ENCODE results near the gene MYO15B. TPM values are rescaled to one million over a fixed set of nuclear protein-coding genes. Genes with fewer than 3 reads are reported as not detected.

The MYO15B gene
- polyA plus RNA-seq, 2 donors, result 27.8 to 89.5 TPM

- H3K27me3 ChIP-seq (ENCODE audit: control insufficient read depth in 1 of 2, insufficient read depth in 2 of 2, low read length in 2 of 2), result no peaks in the 10 kb centered on the region
- peaks cover 0 to 4% of the 10 kb centered on the region in 2 donors for H3K4me1 ChIP-seq (ENCODE audit: control insufficient read depth in 2 of 2, insufficient read depth in 2 of 2, low read length in 1 of 2)
- no peaks in the 10 kb centered on the region for H3K9me3 ChIP-seq (ENCODE audit: control insufficient read depth in 2 of 2, insufficient read depth in 1 of 2, low read depth in 1 of 2, low read length in 1 of 2)
- H3K36me3 ChIP-seq (ENCODE audit: control insufficient read depth in 2 of 2, insufficient read depth in 2 of 2, low read length in 1 of 2), result peaks cover 12 to 66% of the 10 kb centered on the region in 2 donors
- H3K4me3 ChIP-seq (ENCODE audit: low read depth in 1 of 2, low read length in 2 of 2), result no peak overlapping the region
- WGBS, 2 donors, result 93 to 94% methylated on average over 31 of the region's 31 CpGs
- H3K27ac ChIP-seq (ENCODE audit: low read depth in 2 of 2, low read length in 1 of 2), result no peak overlapping the region
Observed at GRCh38 chr17:75568412-75569255, 19.0 kb upstream of the MYO15B start.

- peaks cover 8 to 61% of the 10 kb centered on the region in 2 donors for H3K36me3 ChIP-seq (ENCODE audit: control insufficient read depth in 2 of 2, insufficient read depth in 2 of 2, low read length in 1 of 2)
- H3K27me3 ChIP-seq (ENCODE audit: control insufficient read depth in 1 of 2, insufficient read depth in 2 of 2, low read length in 2 of 2), result no peaks in the 10 kb centered on the region
- peaks cover 0 to 4% of the 10 kb centered on the region in 2 donors for H3K4me1 ChIP-seq (ENCODE audit: control insufficient read depth in 2 of 2, insufficient read depth in 2 of 2, low read length in 1 of 2)
- H3K9me3 ChIP-seq (ENCODE audit: control insufficient read depth in 2 of 2, insufficient read depth in 1 of 2, low read depth in 1 of 2, low read length in 1 of 2), result no peaks in the 10 kb centered on the region
- no peak overlapping the region for H3K4me3 ChIP-seq (ENCODE audit: low read depth in 1 of 2, low read length in 2 of 2)
- no peak overlapping the region for H3K27ac ChIP-seq (ENCODE audit: low read depth in 2 of 2, low read length in 1 of 2)
- WGBS, 2 donors, result 94 to 95% methylated on average over 35 of the region's 35 CpGs
Observed at GRCh38 chr17:75570034-75570676, 17.4 kb upstream of the MYO15B start.

- Histone ChIP-seq H3K27me3 (ENCODE audit: control insufficient read depth in 1 of 2, insufficient read depth in 2 of 2, low read length in 2 of 2) (no peaks in the 10 kb centered on the region), H3K36me3 (ENCODE audit: control insufficient read depth in 2 of 2, insufficient read depth in 2 of 2, low read length in 1 of 2) (peaks cover 8 to 63% of the 10 kb centered on the region in 2 donors), H3K27ac (ENCODE audit: low read depth in 2 of 2, low read length in 1 of 2) (no peak overlapping the region), H3K4me3 (ENCODE audit: low read depth in 1 of 2, low read length in 2 of 2) (no peak overlapping the region), H3K4me1 (ENCODE audit: control insufficient read depth in 2 of 2, insufficient read depth in 2 of 2, low read length in 1 of 2) (peaks cover 0 to 4% of the 10 kb centered on the region in 2 donors), H3K9me3 (ENCODE audit: control insufficient read depth in 2 of 2, insufficient read depth in 1 of 2, low read depth in 1 of 2, low read length in 1 of 2) (no peaks in the 10 kb centered on the region)
- WGBS, 2 donors, result 94 to 97% methylated on average over 11 of the region's 11 CpGs
Observed at GRCh38 chr17:75570772-75571171, 16.8 kb upstream of the MYO15B start.

- no peaks in the 10 kb centered on the region for H3K27me3 ChIP-seq (ENCODE audit: control insufficient read depth in 1 of 2, insufficient read depth in 2 of 2, low read length in 2 of 2)
- peaks cover 0 to 1% of the 10 kb centered on the region in 2 donors for H3K4me1 ChIP-seq (ENCODE audit: control insufficient read depth in 2 of 2, insufficient read depth in 2 of 2, low read length in 1 of 2)
- no peak overlapping the region for H3K4me3 ChIP-seq (ENCODE audit: low read depth in 1 of 2, low read length in 2 of 2)
- WGBS, 2 donors, result 85 to 87% methylated on average over 15 of the region's 15 CpGs
- no peak overlapping the region for H3K27ac ChIP-seq (ENCODE audit: low read depth in 2 of 2, low read length in 1 of 2)
- H3K36me3 ChIP-seq (ENCODE audit: control insufficient read depth in 2 of 2, insufficient read depth in 2 of 2, low read length in 1 of 2), result peaks cover 5 to 58% of the 10 kb centered on the region in 2 donors
- no peaks in the 10 kb centered on the region for H3K9me3 ChIP-seq (ENCODE audit: control insufficient read depth in 2 of 2, insufficient read depth in 1 of 2, low read depth in 1 of 2, low read length in 1 of 2)
Observed at GRCh38 chr17:75571197-75571884, 16.3 kb upstream of the MYO15B start.

GRCh38 chr17:75571885-75572215 is 15.8 kb upstream of the MYO15B start:
- no peaks in the 10 kb centered on the region for H3K27me3 ChIP-seq (ENCODE audit: control insufficient read depth in 1 of 2, insufficient read depth in 2 of 2, low read length in 2 of 2)
- no peak overlapping the region for H3K27ac ChIP-seq (ENCODE audit: low read depth in 2 of 2, low read length in 1 of 2)
- H3K36me3 ChIP-seq (ENCODE audit: control insufficient read depth in 2 of 2, insufficient read depth in 2 of 2, low read length in 1 of 2), result peaks cover 5 to 55% of the 10 kb centered on the region in 2 donors
- no peak overlapping the region for H3K4me3 ChIP-seq (ENCODE audit: low read depth in 1 of 2, low read length in 2 of 2)
- no peaks in the 10 kb centered on the region for H3K4me1 ChIP-seq (ENCODE audit: control insufficient read depth in 2 of 2, insufficient read depth in 2 of 2, low read length in 1 of 2)
- 95 to 96% methylated on average over 16 of the region's 16 CpGs for WGBS, 2 donors
- H3K9me3 ChIP-seq (ENCODE audit: control insufficient read depth in 2 of 2, insufficient read depth in 1 of 2, low read depth in 1 of 2, low read length in 1 of 2), result no peaks in the 10 kb centered on the region

- H3K9me3 ChIP-seq (ENCODE audit: control insufficient read depth in 2 of 2, insufficient read depth in 1 of 2, low read depth in 1 of 2, low read length in 1 of 2), result no peaks in the 10 kb centered on the region
- H3K36me3 ChIP-seq (ENCODE audit: control insufficient read depth in 2 of 2, insufficient read depth in 2 of 2, low read length in 1 of 2), result peaks cover 4 to 53% of the 10 kb centered on the region in 2 donors
- no peaks in the 10 kb centered on the region for H3K4me1 ChIP-seq (ENCODE audit: control insufficient read depth in 2 of 2, insufficient read depth in 2 of 2, low read length in 1 of 2)
- WGBS, 2 donors, result 91 to 93% methylated on average over 32 to 39 of the region's 39 CpGs
- no peak overlapping the region for H3K4me3 ChIP-seq (ENCODE audit: low read depth in 1 of 2, low read length in 2 of 2)
- H3K27ac ChIP-seq (ENCODE audit: low read depth in 2 of 2, low read length in 1 of 2), result no peak overlapping the region
- H3K27me3 ChIP-seq (ENCODE audit: control insufficient read depth in 1 of 2, insufficient read depth in 2 of 2, low read length in 2 of 2), result no peaks in the 10 kb centered on the region
Observed at GRCh38 chr17:75572713-75573539, 14.7 kb upstream of the MYO15B start.

GRCh38 chr17:75573540-75573957 is 14.1 kb upstream of the MYO15B start:
- Histone ChIP-seq H3K36me3 (ENCODE audit: control insufficient read depth in 2 of 2, insufficient read depth in 2 of 2, low read length in 1 of 2) (peaks cover 0 to 47% of the 10 kb centered on the region in 2 donors), H3K4me1 (ENCODE audit: control insufficient read depth in 2 of 2, insufficient read depth in 2 of 2, low read length in 1 of 2) (no peaks in the 10 kb centered on the region), H3K27ac (ENCODE audit: low read depth in 2 of 2, low read length in 1 of 2) (no peak overlapping the region), H3K9me3 (ENCODE audit: control insufficient read depth in 2 of 2, insufficient read depth in 1 of 2, low read depth in 1 of 2, low read length in 1 of 2) (no peaks in the 10 kb centered on the region), H3K4me3 (ENCODE audit: low read depth in 1 of 2, low read length in 2 of 2) (no peak overlapping the region), H3K27me3 (ENCODE audit: control insufficient read depth in 1 of 2, insufficient read depth in 2 of 2, low read length in 2 of 2) (no peaks in the 10 kb centered on the region)
- WGBS, 2 donors, result 94 to 95% methylated on average over 14 to 16 of the region's 16 CpGs

- H3K36me3 ChIP-seq (ENCODE audit: control insufficient read depth in 2 of 2, insufficient read depth in 2 of 2, low read length in 1 of 2), result peaks cover 0 to 43% of the 10 kb centered on the region in 2 donors
- 92% methylated on average over 11 to 13 of the region's 13 CpGs for WGBS, 2 donors
Observed at GRCh38 chr17:75573994-75574393, 13.6 kb upstream of the MYO15B start.

More at GRCh38 chr17:75573994-75574393, 13.6 kb upstream of the MYO15B start:
- no peaks in the 10 kb centered on the region for H3K9me3 ChIP-seq (ENCODE audit: control insufficient read depth in 2 of 2, insufficient read depth in 1 of 2, low read depth in 1 of 2, low read length in 1 of 2)
- H3K27ac ChIP-seq (ENCODE audit: low read depth in 2 of 2, low read length in 1 of 2), result no peak overlapping the region
- H3K4me3 ChIP-seq (ENCODE audit: low read depth in 1 of 2, low read length in 2 of 2), result no peak overlapping the region
- no peaks in the 10 kb centered on the region for H3K27me3 ChIP-seq (ENCODE audit: control insufficient read depth in 1 of 2, insufficient read depth in 2 of 2, low read length in 2 of 2)
- H3K4me1 ChIP-seq (ENCODE audit: control insufficient read depth in 2 of 2, insufficient read depth in 2 of 2, low read length in 1 of 2), result peaks cover 2 to 3% of the 10 kb centered on the region in 2 donors

All from esophagus (tissue), 2 donors.